SK-N-SH (cell line): ENCODE measurements around the gene KDM2A. TPM values are rescaled to one million over a fixed set of nuclear protein-coding genes. Genes with fewer than 3 reads are reported as not detected.

ENCODE experiments used
- CTCF ChIA-PET: fragments of 300-600, 350-600 bp; formaldehyde crosslinking; extraction: SDS; loops from one replicate; lab custom pipeline; 2021; lab: Yijun Ruan, JAX
- POLR2A ChIA-PET: fragments of 350-600 bp; sonication (Branson Sonifier 250); formaldehyde crosslinking; extraction: SDS; loops from one replicate; lab custom pipeline; 2020; ENCODE audit warnings: antibody characterized with exemption, inconsistent platforms; lab: Yijun Ruan, JAX
- DNase-seq: peaks from one replicate; pipeline ENCODE4 v3.0.0; 2012
- H2AFZ ChIP-seq: fragments of 200-600 bp; sonication (generic); 2 replicates; pipeline ENCODE4 v1.8.1; 2016; ENCODE audit warnings: antibody characterized with exemption, mild to moderate bottlenecking, low read depth
- H3F3A ChIP-seq: fragments of 200-600 bp; sonication (generic); replicated peaks from 2 replicates; pipeline ENCODE3; 2016; ENCODE audit warnings: antibody characterized with exemption, mild to moderate bottlenecking; ENCODE audit not compliant: insufficient read depth
- H3K27ac ChIP-seq, 2 experiments: fragments of 200-500 bp in 1 of 2; fragments of 200-600 bp in 1 of 2; sonication (Bioruptor generic) in 1 of 2; sonication (generic), shearing (Covaris generic) in 1 of 2; 2 replicates each; pipeline versions ENCODE4 v1.5.1 to v1.6.1; 2014 to 2016; ENCODE audit warnings: low read depth in 2 of 2, inconsistent platforms in 1 of 2, low read length in 1 of 2, mild to moderate bottlenecking in 1 of 2, mixed read lengths in 1 of 2
- H3K27me3 ChIP-seq: fragments of 200-600 bp; sonication (generic), shearing (Covaris generic); 2 replicates; pipeline ENCODE4 v1.6.1; 2016; ENCODE audit warnings: mixed run types; ENCODE audit not compliant: insufficient read depth
- H3K36me3 ChIP-seq, 2 experiments: fragments of 200-500 bp in 1 of 2; fragments of 200-600 bp in 1 of 2; sonication (Bioruptor generic) in 1 of 2; sonication (generic) in 1 of 2; replicated peaks in 1 of 2; 2 replicates each; pipeline versions ENCODE3 to v1.5.1; 2014 to 2016; ENCODE audit warnings: low read length in 1 of 2, mild to moderate bottlenecking in 1 of 2; ENCODE audit not compliant: insufficient read depth in 2 of 2, control insufficient read depth in 1 of 2
- H3K4me1 ChIP-seq, 2 experiments: fragments of 200-500 bp in 1 of 2; fragments of 200-600 bp in 1 of 2; sonication (Bioruptor generic) in 1 of 2; sonication (generic), shearing (Covaris generic) in 1 of 2; 2 replicates each; pipeline versions ENCODE4 v1.5.1 to v1.6.1; 2014 to 2016; ENCODE audit warnings: low read depth in 1 of 2, low read length in 1 of 2, mixed run types in 1 of 2; ENCODE audit not compliant: insufficient read depth in 2 of 2, control insufficient read depth in 1 of 2
- H3K4me2 ChIP-seq: fragments of 200-600 bp; sonication (generic), shearing (Covaris generic); 2 replicates; pipeline ENCODE4 v1.6.1; 2017; ENCODE audit warnings: mixed run types
- H3K4me3 ChIP-seq, 2 experiments: fragments of 200-500 bp in 1 of 2; fragments of 200-600 bp in 1 of 2; sonication (Bioruptor generic) in 1 of 2; sonication (generic), shearing (Covaris generic) in 1 of 2; 2 replicates each; pipeline versions ENCODE4 v1.5.1 to v1.8.1; 2014 to 2016; ENCODE audit warnings: low read depth in 2 of 2, inconsistent platforms in 1 of 2, low read length in 1 of 2, mild to moderate bottlenecking in 1 of 2, mixed read lengths in 1 of 2, moderate library complexity in 1 of 2
- H3K79me2 ChIP-seq: fragments of 200-600 bp; sonication (generic); 2 replicates; pipeline ENCODE4 v1.8.1; 2017; ENCODE audit warnings: mild to moderate bottlenecking; ENCODE audit not compliant: insufficient read depth
- H3K9ac ChIP-seq: fragments of 200-600 bp; sonication (generic); 2 replicates; pipeline ENCODE4 v1.6.1; 2017; ENCODE audit warnings: mixed run types
- H3K9me2 ChIP-seq: fragments of 200-600 bp; sonication (generic); 2 replicates; pipeline ENCODE4 v1.6.1; 2017; ENCODE audit warnings: mixed run types
- H3K9me3 ChIP-seq: fragments of 200-600 bp; sonication (generic); 2 replicates; pipeline ENCODE4 v1.6.1; 2017; ENCODE audit warnings: mixed run types, mild to moderate bottlenecking, moderate library complexity
- H4K20me1 ChIP-seq: fragments of 200-600 bp; sonication (generic); 2 replicates; pipeline ENCODE4 v1.6.1; 2017; ENCODE audit warnings: mild to moderate bottlenecking, mixed run types; ENCODE audit not compliant: insufficient read depth
- FOXM1 ChIP-seq: IDR thresholded peaks from 2 replicates; pipeline ENCODE4 v1.4.0; 2012; ENCODE audit warnings: low read depth, mild to moderate bottlenecking
- MAX ChIP-seq: IDR thresholded peaks from 2 replicates; pipeline ENCODE4 v1.4.0; 2012; ENCODE audit warnings: low read depth
- MXI1 ChIP-seq: IDR thresholded peaks from 2 replicates; pipeline ENCODE4 v1.6.1; 2012; ENCODE audit warnings: mild to moderate bottlenecking, low read depth, low read length, improper control_type of control experiment
- NRF1 ChIP-seq: IDR thresholded peaks from 2 replicates; pipeline ENCODE4 v1.6.1; 2012; ENCODE audit warnings: low read depth, mild to moderate bottlenecking, low read length
- RAD21 ChIP-seq: IDR thresholded peaks from 2 replicates; pipeline ENCODE4 v1.6.1; 2012; ENCODE audit warnings: mild to moderate bottlenecking, low read length
- USF1 ChIP-seq: IDR thresholded peaks from 2 replicates; pipeline ENCODE4 v1.4.0; 2012; ENCODE audit warnings: low read depth, borderline replicate concordance
- ZBTB33 ChIP-seq: IDR thresholded peaks from 2 replicates; pipeline ENCODE4 v1.4.0; 2012; ENCODE audit warnings: low read depth, borderline replicate concordance
- WGBS: methylation state at CpG from one replicate; pipeline ENCODE4 v1.1.6; 2017; ENCODE audit warnings: low lambda C conversion rate; 5-methylcytosine and 5-hydroxymethylcytosine counted together
- polyA plus RNA-seq, 3 experiments: library from polyadenylated mRNA; depleted of rRNA; stranded (reverse); fragments of >200 nt; gene quantifications; 2 replicates each; pipeline ENCODE4 v1.2.3, GENCODE V29; 2012
- TF ChIP-seq, protein P1 (sequence below): fragments of 150-350 bp; IDR thresholded peaks from 2 replicates; pipeline ENCODE4 v1.6.1; 2016; ENCODE audit warnings: mild to moderate bottlenecking, low read depth, low read length
- TF ChIP-seq, protein P2 (sequence below): fragments of 150-350 bp; IDR thresholded peaks from 2 replicates; pipeline ENCODE4 v1.6.1; 2017; ENCODE audit warnings: antibody characterized with exemption, low read length, low read depth, borderline replicate concordance

Gene KDM2A
- polyA plus RNA-seq, 1 of the 3 experiments (the other 2 are of a cell fraction) = 28.4 TPM

DNA sequence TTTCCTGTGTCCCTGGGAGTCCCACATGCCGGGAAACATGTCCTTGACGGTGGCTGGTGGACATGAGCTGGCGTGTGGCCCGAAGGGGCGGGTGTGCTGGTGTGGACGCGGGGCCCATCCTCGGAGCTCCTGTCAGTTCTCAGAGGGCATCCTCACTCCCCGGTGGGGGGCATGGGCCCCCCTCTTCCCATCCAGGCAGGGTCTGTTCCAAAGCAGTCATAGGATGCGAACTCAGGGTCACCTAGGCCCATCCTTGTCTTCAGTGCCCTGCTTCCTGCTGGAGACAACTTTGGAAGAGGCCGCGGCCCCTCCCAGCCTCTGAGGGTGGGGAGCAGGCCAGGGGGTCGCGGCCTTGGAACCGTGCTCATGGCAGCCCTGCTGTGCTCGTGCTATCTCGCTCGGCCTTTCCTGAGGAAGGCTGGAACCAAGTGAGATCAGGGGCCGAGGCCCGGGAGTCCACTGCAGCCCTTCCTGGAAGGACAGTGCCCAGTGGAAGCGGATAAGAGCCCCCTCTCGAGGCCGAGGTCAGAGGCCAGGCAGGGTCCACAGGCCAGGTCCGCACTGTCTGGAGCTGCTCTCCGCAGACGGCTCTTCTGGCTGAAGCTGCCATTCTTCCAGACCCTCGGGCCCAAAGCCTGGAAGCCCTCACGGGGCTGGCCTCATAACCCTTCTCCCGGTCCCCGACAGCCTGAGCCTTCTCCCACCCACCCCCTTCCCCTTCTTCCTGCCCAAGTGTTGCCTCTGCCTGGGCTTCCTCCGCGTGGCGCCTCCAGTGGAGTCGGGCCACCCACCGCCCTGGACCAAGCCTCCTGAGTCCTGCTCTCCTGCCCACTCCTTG, 155.9 kb downstream of the KDM2A start (continued):
- TF ChIP-seq NRF1 = no peak
- TF ChIP-seq, all 33 proteins: peak for 0

- no peak overlapping the region; a peak in 1 of 4 replicates for H3K27ac ChIP-seq
Observed at GRCh38 chr11:67275606-67276409, 156.7 kb downstream of the KDM2A start.

More at GRCh38 chr11:67275606-67276409, 156.7 kb downstream of the KDM2A start:
- no peak overlapping the region for H3K4me2 ChIP-seq
- H3K4me3 ChIP-seq = no peak overlapping the region
- H2AFZ ChIP-seq = no peak overlapping the region
- no peak for TF ChIP-seq MXI1
- no peak for TF ChIP-seq MAX
- TF ChIP-seq FOXM1 = no peak
- no peak for TF ChIP-seq RAD21
- TF ChIP-seq USF1 = no peak
- no peak for TF ChIP-seq ZBTB33
- TF ChIP-seq, protein P1, sequence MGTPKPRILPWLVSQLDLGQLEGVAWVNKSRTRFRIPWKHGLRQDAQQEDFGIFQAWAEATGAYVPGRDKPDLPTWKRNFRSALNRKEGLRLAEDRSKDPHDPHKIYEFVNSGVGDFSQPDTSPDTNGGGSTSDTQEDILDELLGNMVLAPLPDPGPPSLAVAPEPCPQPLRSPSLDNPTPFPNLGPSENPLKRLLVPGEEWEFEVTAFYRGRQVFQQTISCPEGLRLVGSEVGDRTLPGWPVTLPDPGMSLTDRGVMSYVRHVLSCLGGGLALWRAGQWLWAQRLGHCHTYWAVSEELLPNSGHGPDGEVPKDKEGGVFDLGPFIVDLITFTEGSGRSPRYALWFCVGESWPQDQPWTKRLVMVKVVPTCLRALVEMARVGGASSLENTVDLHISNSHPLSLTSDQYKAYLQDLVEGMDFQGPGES = no peak
- TF ChIP-seq, protein P2, sequence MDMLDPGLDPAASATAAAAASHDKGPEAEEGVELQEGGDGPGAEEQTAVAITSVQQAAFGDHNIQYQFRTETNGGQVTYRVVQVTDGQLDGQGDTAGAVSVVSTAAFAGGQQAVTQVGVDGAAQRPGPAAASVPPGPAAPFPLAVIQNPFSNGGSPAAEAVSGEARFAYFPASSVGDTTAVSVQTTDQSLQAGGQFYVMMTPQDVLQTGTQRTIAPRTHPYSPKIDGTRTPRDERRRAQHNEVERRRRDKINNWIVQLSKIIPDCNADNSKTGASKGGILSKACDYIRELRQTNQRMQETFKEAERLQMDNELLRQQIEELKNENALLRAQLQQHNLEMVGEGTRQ = no peak
- CTCF ChIA-PET = interaction anchor here (1.4 to 2.7 kb wide), 3 partner anchors 9 to 222 kb away, joined by 4 to 11 read pairs (median 6); partner anchors contain the start of genes ANKRD13D and GRK2
- POLR2A ChIA-PET = no interaction called here
- H3K9ac ChIP-seq = no peak overlapping the region
- H3K9me3 ChIP-seq = no peaks in the 10 kb centered on the region
- no peaks in the 10 kb centered on the region for H3F3A ChIP-seq
- no peaks in the 10 kb centered on the region for H3K9me2 ChIP-seq
- 97% methylated on average over 10 of the region's 17 CpGs for WGBS
- H3K79me2 ChIP-seq = peaks cover 36% of the 10 kb centered on the region
- H3K27me3 ChIP-seq = no peaks in the 10 kb centered on the region
- H3K4me1 ChIP-seq = peaks cover 0 to 6% of the 10 kb centered on the region in 2 experiments; a peak in 2 of 4 replicates
- peaks cover 0 to 25% of the 10 kb centered on the region in 2 experiments for H3K36me3 ChIP-seq
- no peak for DNase-seq
- H4K20me1 ChIP-seq = peaks cover 38% of the 10 kb centered on the region
